Thyroid gland (tissue), 4 donors: ENCODE measurements around the gene RALGPS2. TPM values are rescaled to one million over a fixed set of nuclear protein-coding genes. Genes with fewer than 3 reads are reported as not detected.
A peak's percentile ranks its signal among the peaks of the same experiment; 100 is the strongest.

Experiments
- DNase-seq, 2 donors: peaks; one replicate each; pipeline ENCODE4 v3.0.0-alpha.2; 2019
- H3K27ac ChIP-seq, 3 donors: fragments of 200-600 bp; sonication (generic); 1 replicate in 2 of 3; 2 replicates in 1 of 3; pipeline ENCODE4 v1.5.1; 2016 to 2019; ENCODE audit warnings: mild to moderate bottlenecking in 1 of 3, moderate library complexity in 1 of 3
- H3K27me3 ChIP-seq: fragments of 200-600 bp; sonication (generic); one replicate; pipeline ENCODE4 v1.5.1; 2019
- H3K36me3 ChIP-seq, 2 donors: fragments of 200-600 bp; sonication (generic); one replicate each; pipeline ENCODE4 v1.5.1; 2016 to 2019
- H3K4me1 ChIP-seq, 2 donors: fragments of 200-600 bp; sonication (generic); one replicate each; pipeline ENCODE4 v1.5.1; 2017 to 2019
- H3K4me3 ChIP-seq, 3 donors: fragments of 200-600 bp; sonication (generic); replicated peaks in 1 of 3; 1 replicate in 2 of 3; 2 replicates in 1 of 3; pipeline ENCODE4 v1.5.1; 2016; ENCODE audit warnings: mild to moderate bottlenecking in 1 of 3
- H3K9me3 ChIP-seq: fragments of 200-600 bp; sonication (generic); one replicate; pipeline ENCODE4 v1.5.1; 2017
- POLR2A ChIP-seq, 2 donors: fragments of 450-650 bp; IDR thresholded peaks; one replicate each; pipeline ENCODE4 v1.6.1; 2017; ENCODE audit warnings: antibody characterized with exemption in 2 of 2, mild to moderate bottlenecking in 2 of 2, moderate library complexity in 1 of 2
- WGBS, 2 donors: methylation state at CpG; one replicate each; pipeline ENCODE4 v1.1.5; 2017; 5-methylcytosine and 5-hydroxymethylcytosine counted together
- intact Hi-C: fragments of 100-400 bp; cut with DNase I; formaldehyde crosslinking; loops from one replicate; pipeline ENCODE4 v1.15.1; 2023
- total RNA-seq, 4 donors: library from RNA; depleted of rRNA; stranded (reverse); fragments of >200 nt; gene quantifications; one replicate each; pipeline ENCODE4 v1.2.3, GENCODE V29; 2016
- TF ChIP-seq, protein P1 (sequence below), 6 experiments: fragments of 200-600 bp in 3 of 6; fragments of 450-650 bp in 3 of 6; sonication (generic) in 3 of 6; IDR thresholded peaks; one replicate each; pipeline ENCODE4 v1.5.1; 2016 to 2019; ENCODE audit warnings: antibody characterized with exemption in 6 of 6, mild to moderate bottlenecking in 2 of 6, inconsistent platforms in 1 of 6, moderate library complexity in 1 of 6

Gene RALGPS2
- total RNA-seq, 4 donors from 2014 or later = 15.3 to 31.4 (median 17.7) TPM

DNA sequence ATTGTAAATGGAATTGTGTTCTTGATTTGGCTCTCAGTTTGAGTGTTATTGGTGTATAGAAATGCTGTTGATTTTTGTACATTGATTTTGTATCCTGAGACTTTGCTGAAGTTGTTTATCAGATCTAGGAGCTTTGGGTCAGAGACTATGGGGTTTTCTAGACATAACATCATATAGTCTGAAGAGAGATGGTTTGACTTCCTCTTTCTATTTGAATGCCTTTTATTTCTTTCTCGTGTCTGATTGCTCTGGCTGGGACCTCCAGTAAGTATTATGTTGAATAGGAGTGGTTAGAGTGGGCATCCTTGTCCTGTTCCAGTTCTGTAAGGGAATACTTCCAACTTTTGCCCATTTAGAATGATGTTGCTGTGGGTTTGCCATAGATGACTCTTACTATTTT, 185.0 kb downstream of the RALGPS2 start:
- TF ChIP-seq, protein P1, sequence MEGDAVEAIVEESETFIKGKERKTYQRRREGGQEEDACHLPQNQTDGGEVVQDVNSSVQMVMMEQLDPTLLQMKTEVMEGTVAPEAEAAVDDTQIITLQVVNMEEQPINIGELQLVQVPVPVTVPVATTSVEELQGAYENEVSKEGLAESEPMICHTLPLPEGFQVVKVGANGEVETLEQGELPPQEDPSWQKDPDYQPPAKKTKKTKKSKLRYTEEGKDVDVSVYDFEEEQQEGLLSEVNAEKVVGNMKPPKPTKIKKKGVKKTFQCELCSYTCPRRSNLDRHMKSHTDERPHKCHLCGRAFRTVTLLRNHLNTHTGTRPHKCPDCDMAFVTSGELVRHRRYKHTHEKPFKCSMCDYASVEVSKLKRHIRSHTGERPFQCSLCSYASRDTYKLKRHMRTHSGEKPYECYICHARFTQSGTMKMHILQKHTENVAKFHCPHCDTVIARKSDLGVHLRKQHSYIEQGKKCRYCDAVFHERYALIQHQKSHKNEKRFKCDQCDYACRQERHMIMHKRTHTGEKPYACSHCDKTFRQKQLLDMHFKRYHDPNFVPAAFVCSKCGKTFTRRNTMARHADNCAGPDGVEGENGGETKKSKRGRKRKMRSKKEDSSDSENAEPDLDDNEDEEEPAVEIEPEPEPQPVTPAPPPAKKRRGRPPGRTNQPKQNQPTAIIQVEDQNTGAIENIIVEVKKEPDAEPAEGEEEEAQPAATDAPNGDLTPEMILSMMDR (IDR thresholded peaks at IDR 0.05) = no peak
- no peak for TF ChIP-seq POLR2A (IDR thresholded peaks at IDR 0.05)
- H3K27ac ChIP-seq = no peak overlapping the region
- intact Hi-C loops = no loop called here
- no peak overlapping the region for H3K4me3 ChIP-seq
- no peak for DNase-seq
- H3K36me3 ChIP-seq = no peaks in the 10 kb centered on the region
- no peaks in the 10 kb centered on the region for H3K27me3 ChIP-seq
- 85 to 96% methylated on average over 1 of the region's 1 CpG for WGBS, 2 donors
- no peaks in the 10 kb centered on the region for H3K9me3 ChIP-seq
- no peaks in the 10 kb centered on the region for H3K4me1 ChIP-seq

DNA sequence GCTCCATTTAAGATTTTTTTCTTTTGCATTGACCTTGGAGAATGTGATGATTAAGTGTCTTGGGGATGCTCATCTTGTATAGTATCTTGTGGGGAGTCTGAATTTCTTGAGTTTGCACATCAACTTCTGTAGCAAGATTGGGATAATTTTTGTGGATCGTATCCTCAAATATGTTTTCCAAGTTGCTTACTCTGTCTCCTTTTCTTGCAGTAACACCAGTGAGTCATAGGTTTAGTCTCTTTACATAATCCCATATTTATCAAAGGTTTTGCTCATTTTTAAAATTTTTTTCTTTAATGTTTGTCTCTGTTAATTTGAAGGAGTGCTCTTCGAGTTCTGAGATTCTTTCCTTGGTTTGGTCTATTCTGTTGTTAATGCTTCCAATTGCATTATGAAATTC, 187.6 kb downstream of the RALGPS2 start:
- no peak for TF ChIP-seq POLR2A (IDR thresholded peaks at IDR 0.05)
- TF ChIP-seq, protein P1 (IDR thresholded peaks at IDR 0.05) = no peak
- H3K9me3 ChIP-seq = no peaks in the 10 kb centered on the region
- H3K27ac ChIP-seq = no peak overlapping the region
- intact Hi-C loops = no loop called here
- 97 to 100% methylated on average over 2 of the region's 2 CpGs for WGBS, 2 donors
- peaks cover 0 to 3% of the 10 kb centered on the region in 2 donors for H3K36me3 ChIP-seq
- H3K4me3 ChIP-seq = no peak overlapping the region
- no peaks in the 10 kb centered on the region for H3K4me1 ChIP-seq
- no peak for DNase-seq
- H3K27me3 ChIP-seq = no peaks in the 10 kb centered on the region

DNA sequence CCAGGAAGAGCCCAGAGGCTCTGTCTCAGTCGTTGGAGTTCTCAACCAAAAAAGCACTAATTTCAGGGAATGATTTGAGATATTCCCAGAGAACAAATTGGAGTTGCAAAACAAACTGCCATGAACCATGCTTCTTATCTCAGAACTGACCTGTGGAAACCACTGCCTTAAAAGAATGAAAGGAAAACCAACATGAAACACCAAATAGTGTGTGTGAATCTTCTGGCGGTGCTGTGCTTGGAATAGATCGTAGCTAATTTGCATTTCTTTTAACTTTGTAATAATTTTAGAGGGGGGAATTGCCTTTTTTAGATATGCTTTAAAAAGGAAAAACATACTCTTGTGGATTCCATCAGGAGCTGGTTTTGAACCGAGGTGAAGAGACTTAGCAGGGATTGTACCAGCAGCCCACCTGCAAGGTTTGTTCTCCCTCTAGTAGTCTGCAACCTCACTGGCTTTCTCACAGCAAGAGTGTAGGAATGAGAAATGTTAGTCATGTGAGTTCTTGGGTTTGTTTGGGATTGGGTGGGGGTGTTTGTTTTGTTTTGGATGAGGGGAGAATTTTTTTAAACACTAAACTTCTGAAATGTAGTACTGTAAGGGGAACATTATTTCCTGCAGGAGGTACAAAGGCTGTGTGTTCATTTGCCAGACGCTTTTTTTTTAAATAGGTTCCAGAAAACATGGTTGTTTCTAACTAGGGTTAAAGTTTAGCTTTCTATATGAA, 191.6 kb downstream of the RALGPS2 start:
- H3K9me3 ChIP-seq = no peaks in the 10 kb centered on the region
- peaks cover 0 to 3% of the 10 kb centered on the region in 2 donors for H3K36me3 ChIP-seq
- peaks cover 6 to 12% of the 10 kb centered on the region in 2 donors for H3K4me1 ChIP-seq
- intact Hi-C loops = no loop called here
- TF ChIP-seq, protein P1 (IDR thresholded peaks at IDR 0.05) = no peak
- TF ChIP-seq POLR2A (IDR thresholded peaks at IDR 0.05) = no peak
- WGBS, 2 donors = 83 to 87% methylated on average over 5 of the region's 5 CpGs
- no peaks in the 10 kb centered on the region for H3K27me3 ChIP-seq
- DNase-seq = no peak
- H3K4me3 ChIP-seq = no peak overlapping the region
- H3K27ac ChIP-seq = no peak overlapping the region

DNA sequence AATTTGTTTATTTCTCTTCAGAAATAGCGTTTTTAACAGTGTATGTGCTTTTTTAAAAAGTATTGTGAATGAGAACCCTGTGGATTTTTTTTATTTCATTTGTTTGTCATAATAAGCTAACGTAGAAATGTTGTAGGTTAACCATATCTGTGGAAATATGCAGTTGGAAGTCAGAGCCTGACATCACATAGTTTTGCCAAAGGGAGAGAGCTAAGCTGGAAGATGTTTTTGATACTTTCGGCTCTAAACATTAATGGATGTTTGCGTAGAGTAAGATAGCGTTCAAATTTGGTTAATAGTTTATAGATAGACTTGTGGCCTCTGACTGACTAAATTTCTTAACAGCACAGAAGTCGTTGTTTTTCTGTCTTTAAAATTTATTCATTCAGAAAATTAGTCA, 193.3 kb downstream of the RALGPS2 start:
- 90 to 91% methylated on average over 6 of the region's 6 CpGs for WGBS, 2 donors
- Histone ChIP-seq H3K4me3 (no peak overlapping the region), H3K36me3 (peaks cover 0 to 3% of the 10 kb centered on the region in 2 donors), H3K4me1 (peaks cover 6 to 12% of the 10 kb centered on the region in 2 donors), H3K27ac (no peak overlapping the region), H3K9me3 (no peaks in the 10 kb centered on the region), H3K27me3 (no peaks in the 10 kb centered on the region)
- DNase-seq = no peak
- TF ChIP-seq, protein P1 (IDR thresholded peaks at IDR 0.05) = no peak
- no peak for TF ChIP-seq POLR2A (IDR thresholded peaks at IDR 0.05)
- intact Hi-C loops = no loop called here

DNA sequence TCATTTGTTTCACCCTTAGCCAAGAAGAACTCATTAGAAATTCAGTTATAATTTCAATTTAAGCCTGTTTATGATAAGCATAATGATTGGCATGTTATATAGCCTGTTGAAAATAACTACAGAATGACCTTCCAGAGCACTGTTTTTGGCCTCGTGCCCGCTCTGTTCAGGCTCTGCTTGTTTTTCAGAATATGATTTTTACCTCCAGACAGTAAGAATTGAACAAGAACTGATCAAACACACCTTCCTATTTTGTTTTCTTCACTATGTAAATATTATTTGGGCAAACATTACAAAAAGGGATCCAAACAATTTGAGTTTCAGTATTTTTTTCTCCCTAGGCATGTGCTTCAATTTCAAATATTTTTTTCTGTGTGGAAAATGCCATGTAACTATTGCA, 193.9 kb downstream of the RALGPS2 start:
- peak; percentile 22 to 42 for DNase-seq
- TF ChIP-seq POLR2A (IDR thresholded peaks at IDR 0.05) = no peak
- TF ChIP-seq, protein P1 (IDR thresholded peaks at IDR 0.05) = no peak
- Histone ChIP-seq H3K27me3 (no peaks in the 10 kb centered on the region), H3K4me1 (peaks cover 6 to 12% of the 10 kb centered on the region in 2 donors), H3K36me3 (peaks cover 0 to 3% of the 10 kb centered on the region in 2 donors), H3K27ac (no peak overlapping the region), H3K4me3 (no peak overlapping the region), H3K9me3 (no peaks in the 10 kb centered on the region)
- WGBS, 2 donors = 76 to 82% methylated on average over 2 of the region's 2 CpGs
- intact Hi-C loops = no loop called here
